Measurements from ENCODE around the gene RGS19.

RGS19 gene

GRCh38 chr20:64048402-64049044 lies 30.8 kb downstream of the RGS19 start:
- no peak for DNase-seq (ENCODE audit: low spot score)

DNA sequence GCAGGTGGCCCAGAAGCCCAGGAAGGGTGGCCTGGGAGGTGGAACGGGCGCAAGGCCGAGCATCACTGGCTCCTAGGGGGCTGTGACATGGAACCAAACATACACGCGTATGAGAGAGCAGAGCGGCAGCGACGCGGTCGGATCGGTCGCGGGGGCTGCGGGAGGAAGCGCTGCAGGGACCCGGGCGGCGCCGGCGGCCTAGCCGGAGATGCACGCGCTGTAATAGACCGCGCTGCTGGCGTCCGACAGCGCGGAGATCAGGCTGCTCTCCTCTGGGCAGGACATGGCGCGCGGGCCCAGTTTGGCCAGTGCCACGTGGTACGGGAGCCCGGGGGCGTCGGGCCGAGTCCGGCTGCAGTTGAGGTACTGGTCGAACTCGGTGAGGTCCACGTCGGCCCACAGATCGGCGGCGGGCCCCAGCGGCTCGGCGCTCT lies 31.3 kb downstream of the RGS19 start:
- DNase-seq (ENCODE audit: low spot score) = no peak

- no peak for DNase-seq (ENCODE audit: low spot score)
Measured at GRCh38 chr20:64047046-64047389, 32.3 kb downstream of the RGS19 start.

GRCh38 chr20:64045346-64046011 lies 33.8 kb downstream of the RGS19 start:
- DNase-seq (ENCODE audit: low spot score) = no peak

- DNase-seq (ENCODE audit: low spot score) = no peak
Measured at GRCh38 chr20:64044484-64045247, 34.7 kb downstream of the RGS19 start.

GRCh38 chr20:64043768-64044167 lies 35.5 kb downstream of the RGS19 start:
- DNase-seq (ENCODE audit: low spot score) = no peak

DNA sequence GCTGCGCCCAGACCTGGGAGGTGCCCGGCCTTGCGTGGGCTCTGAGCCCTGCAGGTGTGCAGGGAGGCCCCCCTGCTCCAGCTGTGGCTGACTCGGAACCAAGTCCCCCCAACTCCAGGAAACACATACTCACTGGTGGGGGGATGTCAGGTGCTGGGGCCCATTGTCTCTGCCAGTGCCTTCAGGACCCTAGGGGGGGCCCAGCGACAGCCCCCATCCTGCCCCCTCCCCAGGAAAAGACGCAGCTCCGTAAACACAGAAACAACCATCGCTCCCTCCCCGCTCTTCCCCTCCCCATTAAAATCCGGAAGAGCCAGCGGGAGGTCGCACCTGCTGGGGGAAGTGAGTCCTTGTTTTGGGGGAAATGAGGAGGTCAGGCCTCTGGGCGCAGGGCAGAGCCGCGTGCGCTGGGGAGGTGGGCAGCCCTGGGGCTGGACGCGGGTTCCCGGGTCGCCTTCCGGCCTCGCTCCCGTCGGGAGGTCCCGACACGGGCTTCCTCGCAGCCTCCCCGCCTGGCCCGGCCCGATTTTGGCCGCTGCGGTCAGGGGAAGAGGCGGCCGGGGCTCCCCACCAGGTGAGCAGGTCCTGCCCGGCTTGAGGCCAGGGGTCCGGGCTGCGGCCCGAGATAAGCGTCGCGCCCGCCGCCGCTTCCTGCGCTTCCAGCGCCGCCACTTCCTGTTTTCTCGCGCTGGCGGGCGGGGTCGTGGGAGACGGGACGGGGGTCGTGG lies 37.1 kb downstream of the RGS19 start:
- no peak for DNase-seq (ENCODE audit: low spot score)

GRCh38 chr20:64041781-64042053 lies 37.6 kb downstream of the RGS19 start:
- no peak for DNase-seq (ENCODE audit: low spot score)

DNA sequence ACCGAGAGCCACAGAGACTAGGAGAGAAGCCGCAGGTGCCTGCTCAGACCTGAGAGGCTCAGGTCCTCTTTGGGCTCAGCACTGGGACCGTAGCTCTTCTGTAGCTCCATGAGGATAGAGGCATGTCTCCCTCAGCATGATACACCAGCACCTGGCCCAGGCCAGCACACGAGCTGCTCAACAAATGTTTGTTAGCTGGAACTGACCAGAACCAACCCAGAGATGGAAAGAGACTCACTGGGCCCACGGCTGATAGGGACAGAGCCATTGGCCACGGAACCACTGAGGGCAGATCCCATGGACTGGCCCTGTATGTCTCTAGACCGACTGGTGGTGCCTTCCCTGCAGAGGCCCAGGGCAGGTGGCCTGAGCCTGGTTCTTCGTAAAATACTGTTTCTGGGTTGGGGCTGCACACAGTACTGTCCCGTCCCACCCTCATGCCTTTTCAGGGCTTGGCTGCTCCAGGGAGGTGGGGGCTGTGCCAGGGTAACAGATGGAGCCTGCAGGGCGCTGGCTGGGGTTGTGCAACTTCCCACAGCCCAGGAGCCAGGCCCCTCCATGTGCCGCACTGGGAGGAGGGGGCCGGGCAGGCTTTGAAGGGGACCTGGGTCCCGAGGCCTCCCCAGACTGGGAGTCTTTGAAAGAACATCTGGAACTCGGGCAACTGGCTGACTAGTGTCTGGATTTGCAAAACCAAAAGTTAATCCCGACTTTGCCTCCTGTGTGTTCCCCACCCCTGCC lies 38.1 kb downstream of the RGS19 start:
- DNase-seq (ENCODE audit: low spot score) = no peak

DNA sequence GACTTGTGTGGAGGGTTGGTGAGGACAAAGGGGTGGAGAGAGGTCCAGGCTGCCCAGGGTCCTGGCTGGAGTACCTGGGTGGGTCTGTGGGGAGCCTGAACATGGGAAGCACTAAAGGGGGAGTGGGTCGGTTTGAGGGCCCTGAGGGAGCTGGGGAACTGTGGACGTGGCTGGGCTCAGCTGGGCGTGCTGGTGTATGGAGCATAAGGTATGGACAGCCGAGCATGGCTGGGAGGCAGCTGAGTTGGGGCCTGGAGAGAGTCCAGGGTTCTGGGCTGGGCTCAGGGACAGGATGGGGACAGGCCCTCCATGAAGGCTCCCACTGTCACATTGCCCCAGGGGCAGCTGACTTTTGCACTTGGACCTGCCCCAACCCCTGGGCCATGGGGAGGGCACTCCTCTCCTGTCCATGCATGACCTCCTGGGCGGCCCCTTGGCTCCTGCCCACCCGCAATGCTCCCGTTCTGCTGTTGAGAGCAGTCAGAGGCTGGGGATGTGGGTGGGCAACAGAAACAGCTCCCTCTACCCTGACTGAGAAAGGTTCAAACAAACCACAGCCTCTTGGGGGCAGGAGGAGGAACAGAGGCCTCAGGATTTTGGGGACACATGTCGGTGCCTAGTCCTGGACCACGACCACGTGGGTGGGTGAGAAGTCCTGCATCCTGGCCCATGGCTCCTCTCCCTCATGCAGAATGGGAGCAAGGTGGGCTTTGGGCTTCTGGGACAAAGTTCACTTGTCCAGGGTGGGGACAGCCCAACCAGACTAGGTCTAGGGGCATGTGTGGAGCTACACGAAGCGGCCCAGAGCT lies 38.9 kb downstream of the RGS19 start:
- DNase-seq (ENCODE audit: low spot score) = no peak

GRCh38 chr20:64039293-64040160 lies 39.8 kb downstream of the RGS19 start:
- DNase-seq (ENCODE audit: low spot score) = no peak

DNA sequence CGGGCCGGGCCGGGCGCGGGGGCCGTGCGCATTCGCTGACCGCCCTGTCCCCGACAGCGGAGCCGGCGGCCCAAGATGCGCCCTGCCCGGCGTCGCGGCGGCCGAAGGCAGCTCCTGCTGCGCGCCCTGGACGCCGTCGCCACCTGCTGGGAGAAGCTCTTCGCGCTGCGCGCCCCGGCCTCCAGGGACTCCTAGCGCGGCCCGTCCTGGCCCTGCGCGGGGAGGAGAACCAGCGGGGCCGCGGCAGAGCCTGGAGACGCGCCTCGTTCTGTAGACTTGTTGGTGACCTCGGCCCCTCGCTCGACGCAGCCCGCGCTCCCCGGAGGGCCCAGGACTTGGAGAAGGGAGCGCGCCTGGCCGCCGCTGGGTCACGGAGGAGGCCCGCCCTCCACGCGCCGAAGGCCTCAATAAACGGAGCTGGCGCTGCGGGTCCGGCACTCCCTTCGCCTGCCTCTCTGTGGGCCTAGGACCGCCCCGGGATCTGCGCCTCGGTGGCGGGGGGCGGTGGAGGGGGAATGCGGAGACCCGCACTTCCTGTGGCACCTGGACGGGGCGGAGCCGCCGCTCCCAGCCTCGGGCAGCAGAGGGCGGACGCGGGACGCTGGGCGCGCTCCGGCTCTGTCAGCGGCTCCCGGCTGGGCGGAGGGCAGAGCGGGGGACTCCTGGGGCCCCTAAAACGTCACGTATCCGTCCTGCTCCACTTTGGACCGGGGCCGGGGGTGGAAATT lies 40.6 kb downstream of the RGS19 start:
- DNase-seq (ENCODE audit: low spot score) = no peak

DNA sequence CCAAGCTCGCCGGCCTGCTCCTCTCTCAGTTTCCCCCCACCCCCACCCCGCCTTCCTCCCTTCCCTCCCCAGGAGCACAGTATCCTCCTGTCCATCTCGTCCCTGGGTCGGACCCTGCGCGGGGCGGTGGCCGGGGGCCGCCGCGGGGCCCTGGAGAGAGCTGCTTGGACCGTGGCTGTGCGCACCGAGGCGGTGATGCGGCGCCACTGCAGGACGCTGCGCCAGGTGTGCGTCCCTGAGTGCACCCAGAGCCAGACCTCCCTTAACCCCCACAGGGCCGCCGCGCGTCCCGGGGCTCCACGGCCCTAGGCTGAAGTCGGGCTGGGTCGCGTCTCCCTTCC lies 41.1 kb downstream of the RGS19 start:
- DNase-seq (ENCODE audit: low spot score) = no peak

DNA sequence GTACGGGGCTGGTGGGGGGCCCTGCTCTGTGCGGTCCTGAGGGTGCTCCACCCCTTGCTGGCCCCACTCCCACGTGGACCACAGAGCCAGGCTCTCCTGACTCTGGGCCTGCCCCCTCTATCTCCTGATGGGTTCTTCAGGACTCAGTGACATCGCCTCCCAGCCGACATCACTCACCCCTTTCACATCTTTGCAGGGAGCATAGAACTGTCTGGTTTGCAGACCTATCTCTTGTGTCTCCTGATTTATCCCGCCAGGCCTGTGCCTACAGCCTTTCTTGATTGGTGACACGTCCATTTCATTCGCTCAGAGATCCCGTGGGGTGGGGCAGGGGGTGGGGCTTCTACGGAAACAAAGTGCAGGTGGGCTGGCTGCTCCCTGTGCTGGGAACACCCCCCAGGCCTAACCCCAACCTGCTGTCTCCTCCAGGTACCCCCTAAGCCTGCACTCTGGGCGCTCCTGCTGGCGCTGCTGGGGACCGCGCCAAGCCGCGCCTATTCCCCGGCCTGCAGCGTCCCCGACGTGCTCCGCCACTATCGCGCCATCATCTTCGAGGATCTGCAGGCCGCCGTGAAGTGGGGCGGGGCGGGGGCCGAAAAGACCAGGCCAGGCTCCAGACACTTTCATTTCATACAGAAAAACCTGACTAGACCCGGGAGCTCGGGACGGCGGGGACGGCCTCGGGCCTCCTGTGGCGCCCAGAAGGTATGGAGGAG lies 41.7 kb downstream of the RGS19 start:
- no peak for DNase-seq (ENCODE audit: low spot score)

DNA sequence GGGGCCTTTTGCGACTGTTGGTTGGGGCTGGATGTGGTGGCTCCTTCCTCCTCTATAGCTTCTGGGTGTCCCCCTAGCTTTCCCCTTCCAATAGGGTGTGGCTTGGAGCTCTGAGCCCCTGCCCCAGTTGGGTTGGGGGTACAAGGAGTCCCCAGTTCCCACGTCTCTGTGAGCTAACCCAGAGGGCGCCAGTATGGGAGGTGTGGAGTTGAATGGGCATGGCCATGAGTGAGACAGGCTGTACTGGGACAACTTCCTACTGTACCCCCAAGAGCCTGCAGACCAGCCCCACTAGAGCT lies 42.2 kb downstream of the RGS19 start:
- DNase-seq (ENCODE audit: low spot score) = no peak

DNA sequence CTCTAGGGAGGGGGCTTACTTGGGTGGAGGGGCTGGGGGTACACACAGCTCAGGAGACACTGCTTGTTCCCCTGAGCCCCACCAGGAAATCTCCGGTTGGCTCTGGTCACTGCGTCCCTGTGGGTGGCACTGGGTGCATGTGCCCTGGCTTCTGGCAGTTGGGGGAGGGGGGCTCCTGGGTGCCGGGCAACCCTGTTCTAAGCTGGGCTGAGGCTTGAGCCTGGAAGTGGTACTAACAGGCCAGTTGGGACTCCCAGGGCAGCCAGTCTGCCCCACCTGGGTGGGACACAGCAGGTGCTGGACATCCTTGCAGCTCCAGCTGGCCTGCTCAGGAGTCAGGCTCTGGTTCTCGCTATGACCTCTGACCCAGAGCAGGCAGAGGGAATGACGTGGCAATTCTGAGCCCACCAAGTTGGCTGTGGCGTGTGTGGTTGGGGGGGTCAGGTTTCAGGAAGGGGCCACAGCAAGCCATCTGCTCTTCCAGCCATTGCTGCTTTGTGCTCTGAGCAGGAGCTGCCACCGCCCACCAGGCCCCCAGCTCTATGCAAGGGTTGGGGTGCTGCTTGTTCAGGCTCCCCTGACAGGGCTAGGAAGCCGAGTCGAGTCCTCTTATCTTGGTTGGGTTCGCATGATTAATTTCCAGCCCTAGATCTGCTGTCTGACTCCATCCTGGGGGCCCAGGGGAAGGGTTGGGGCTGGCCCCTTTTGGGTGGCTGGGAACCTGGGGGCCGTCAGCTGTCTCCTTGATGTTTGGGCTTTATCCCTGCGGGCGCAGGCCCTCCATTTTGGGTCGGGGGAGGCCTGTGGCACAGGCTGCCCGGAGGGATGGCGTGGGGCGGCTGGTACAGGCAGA lies 42.7 kb downstream of the RGS19 start:
- DNase-seq (ENCODE audit: low spot score) = no peak

GRCh38 chr20:64035933-64036345 lies 43.4 kb downstream of the RGS19 start, which contains the start of gene C20orf204:
C20orf204 (plus strand) TSS chr20:64036182; CDS start chr20:64036324, 142 bp downstream.
- no peak for DNase-seq (ENCODE audit: low spot score)
